ENCODE measurements around the gene TINCR. TPM values are rescaled to one million over a fixed set of nuclear protein-coding genes. Genes with fewer than 3 reads are reported as not detected.

Gene TINCR
- total RNA-seq, 1 donor, result 0.27 TPM

- no peak for DNase-seq (ENCODE audit: low read depth in 2 of 3, low spot score in 2 of 3)
Measured at GRCh38 chr19:5590151-5590864, 22.6 kb upstream of the TINCR start.

GRCh38 chr19:5588906-5589676 lies 21.3 kb upstream of the TINCR start:
- no peak for DNase-seq (ENCODE audit: low read depth in 2 of 3, low spot score in 2 of 3)

GRCh38 chr19:5588441-5588840 lies 20.7 kb upstream of the TINCR start:
- DNase-seq (ENCODE audit: low read depth in 2 of 3, low spot score in 2 of 3), result no peak

GRCh38 chr19:5587661-5588060 lies 19.9 kb upstream of the TINCR start:
- no peak for DNase-seq (ENCODE audit: low read depth in 2 of 3, low spot score in 2 of 3)

GRCh38 chr19:5587071-5587455 lies 19.3 kb upstream of the TINCR start:
- no peak for DNase-seq (ENCODE audit: low read depth in 2 of 3, low spot score in 2 of 3)

GRCh38 chr19:5586300-5587070 lies 18.7 kb upstream of the TINCR start:
- peak in 2 of 3 donors; percentile 15 to 18 for DNase-seq (ENCODE audit: low read depth in 2 of 3, low spot score in 2 of 3)

GRCh38 chr19:5585461-5586299 lies 17.9 kb upstream of the TINCR start:
- DNase-seq (ENCODE audit: low read depth in 2 of 3, low spot score in 2 of 3), result peak in 2 of 3 donors; percentile 86 to 90

- no peak for DNase-seq (ENCODE audit: low read depth in 2 of 3, low spot score in 2 of 3)
Measured at GRCh38 chr19:5580161-5580571, 12.4 kb upstream of the TINCR start.

- no peak for DNase-seq (ENCODE audit: low read depth in 2 of 3, low spot score in 2 of 3)
Measured at GRCh38 chr19:5579697-5580096, 11.9 kb upstream of the TINCR start.

- DNase-seq (ENCODE audit: low read depth in 2 of 3, low spot score in 2 of 3), result no peak
Measured at GRCh38 chr19:5579286-5579685, 11.5 kb upstream of the TINCR start.

GRCh38 chr19:5578097-5578846 lies 10.5 kb upstream of the TINCR start:
- DNase-seq (ENCODE audit: low read depth in 2 of 3, low spot score in 2 of 3), result peak; percentile 61 to 77 (median 67)

GRCh38 chr19:5575590-5575989 lies 7.8 kb upstream of the TINCR start:
- no peak for DNase-seq (ENCODE audit: low read depth in 2 of 3, low spot score in 2 of 3)

GRCh38 chr19:5572556-5573286 lies 5.0 kb upstream of the TINCR start:
- no peak for DNase-seq (ENCODE audit: low read depth in 2 of 3, low spot score in 2 of 3)

GRCh38 chr19:5571777-5572176 lies 4.0 kb upstream of the TINCR start:
- DNase-seq (ENCODE audit: low read depth in 2 of 3, low spot score in 2 of 3), result no peak

GRCh38 chr19:5567970-5568407 lies 236 bp upstream of the TINCR start:
- no peak for DNase-seq (ENCODE audit: low read depth in 2 of 3, low spot score in 2 of 3)

- DNase-seq (ENCODE audit: low read depth in 2 of 3, low spot score in 2 of 3), result no peak
Measured at GRCh38 chr19:5564930-5565329, 2.8 kb downstream of the TINCR start.

GRCh38 chr19:5563935-5564612 lies 3.7 kb downstream of the TINCR start:
- peak in 2 of 3 donors; percentile 29 to 51 for DNase-seq (ENCODE audit: low read depth in 2 of 3, low spot score in 2 of 3)

GRCh38 chr19:5563008-5563431 lies 4.7 kb downstream of the TINCR start:
- no peak for DNase-seq (ENCODE audit: low read depth in 2 of 3, low spot score in 2 of 3)
